Measurements from ENCODE around the gene KPNA1. TPM values are rescaled to one million over a fixed set of nuclear protein-coding genes. Genes with fewer than 3 reads are reported as not detected.

Gene KPNA1
- polyA plus RNA-seq, 3 donors = 18.0 to 41.2 (median 38.5) TPM

DNA sequence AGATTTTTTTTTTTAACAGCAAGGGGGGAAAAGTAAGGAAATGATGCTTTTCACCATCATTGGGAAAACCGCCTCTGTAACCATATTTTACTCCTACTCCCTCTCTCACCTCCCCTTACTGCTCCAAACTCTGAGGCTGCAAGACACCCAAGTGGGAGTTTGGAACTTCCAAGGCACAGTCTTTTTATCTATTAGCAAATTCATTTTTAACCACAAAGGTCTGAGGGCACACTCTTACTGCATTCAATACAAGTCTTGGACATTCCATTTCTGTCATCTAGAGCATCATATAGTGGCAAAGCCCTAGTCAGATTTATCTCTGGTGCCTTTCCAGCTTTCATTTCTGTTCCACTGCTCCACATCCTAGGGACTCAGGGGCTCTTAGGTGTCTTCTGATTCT is 117.5 kb downstream of the KPNA1 start:
- intact Hi-C loops (cut with micrococcal nuclease) = no loop called here
- H3K4me2 ChIP-seq (replicated peaks; ENCODE audit: extremely low read depth, low read length, poor library complexity, severe bottlenecking) = no peak overlapping the region
- no peak overlapping the region for H3K4me3 Mint-ChIP-seq

DNA sequence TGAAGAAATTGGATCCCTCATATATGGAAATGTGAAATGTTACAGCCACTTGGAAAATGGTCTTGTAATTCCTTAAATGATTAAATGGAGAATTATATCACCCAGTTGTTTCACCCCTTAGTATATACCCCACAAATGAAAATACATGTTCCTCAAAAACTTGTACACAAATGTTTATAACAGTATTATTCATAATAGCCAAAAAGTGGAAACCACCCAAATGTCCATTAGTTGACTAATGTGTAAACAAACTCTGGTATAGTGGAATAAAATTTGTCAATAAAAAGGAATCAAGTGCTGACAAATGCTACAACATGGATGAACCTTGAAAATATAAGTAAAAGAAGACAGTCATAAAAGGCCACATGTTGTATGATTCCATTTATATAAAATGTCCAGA is 118.2 kb downstream of the KPNA1 start:
- Histone ChIP-seq H3K4me1 (ENCODE audit: control insufficient read depth in 1 of 2, insufficient read depth in 2 of 2, low read length in 2 of 2) (peaks cover 0 to 4% of the 10 kb centered on the region in 2 donors), H3K27me3 (ENCODE audit: control insufficient read depth in 2 of 2, insufficient read depth in 2 of 2, low read length in 2 of 2) (no peaks in the 10 kb centered on the region), H3K4me2 (replicated peaks; ENCODE audit: extremely low read depth, low read length, poor library complexity, severe bottlenecking) (no peak overlapping the region), H3K79me2 (ENCODE audit: insufficient read depth, low read length) (no peaks in the 10 kb centered on the region), H3K9me3 (replicated peaks in 1 of 2; ENCODE audit: control insufficient read depth in 1 of 2, insufficient read depth in 1 of 2, low read length in 2 of 2) (no peaks in the 10 kb centered on the region), H4K20me1 (ENCODE audit: insufficient read depth, low read length) (no peaks in the 10 kb centered on the region), H3K36me3 (replicated peaks in 1 of 2; ENCODE audit: control insufficient read depth in 1 of 2, insufficient read depth in 2 of 2, low read length in 2 of 2) (no peaks in the 10 kb centered on the region), H2AFZ (ENCODE audit: insufficient read depth, low read depth, low read length, poor library complexity, severe bottlenecking) (no peak overlapping the region), H3K4me3 (replicated peaks in 1 of 3; ENCODE audit: low read depth in 2 of 3, low read length in 3 of 3) (no peak overlapping the region), H3K27ac (ENCODE audit: low read depth in 1 of 2, low read length in 2 of 2) (no peak overlapping the region), H3K9ac (ENCODE audit: insufficient read depth, low read length, poor library complexity, severe bottlenecking) (no peak overlapping the region)
- Mint-ChIP-seq H3K4me1 (peaks cover 10% of the 10 kb centered on the region), H3K27me3 (ENCODE audit: low read depth in 3 of 3) (no peaks in the 10 kb centered on the region), H3K27ac (no peak overlapping the region), H3K9me3 (peaks cover 0 to 4% (median 0%) of the 10 kb centered on the region in 7 donors), H3K36me3 (no peaks in the 10 kb centered on the region), H3K4me3 (no peak overlapping the region)
- no peak for DNase-seq
- TF ChIP-seq, protein P1, sequence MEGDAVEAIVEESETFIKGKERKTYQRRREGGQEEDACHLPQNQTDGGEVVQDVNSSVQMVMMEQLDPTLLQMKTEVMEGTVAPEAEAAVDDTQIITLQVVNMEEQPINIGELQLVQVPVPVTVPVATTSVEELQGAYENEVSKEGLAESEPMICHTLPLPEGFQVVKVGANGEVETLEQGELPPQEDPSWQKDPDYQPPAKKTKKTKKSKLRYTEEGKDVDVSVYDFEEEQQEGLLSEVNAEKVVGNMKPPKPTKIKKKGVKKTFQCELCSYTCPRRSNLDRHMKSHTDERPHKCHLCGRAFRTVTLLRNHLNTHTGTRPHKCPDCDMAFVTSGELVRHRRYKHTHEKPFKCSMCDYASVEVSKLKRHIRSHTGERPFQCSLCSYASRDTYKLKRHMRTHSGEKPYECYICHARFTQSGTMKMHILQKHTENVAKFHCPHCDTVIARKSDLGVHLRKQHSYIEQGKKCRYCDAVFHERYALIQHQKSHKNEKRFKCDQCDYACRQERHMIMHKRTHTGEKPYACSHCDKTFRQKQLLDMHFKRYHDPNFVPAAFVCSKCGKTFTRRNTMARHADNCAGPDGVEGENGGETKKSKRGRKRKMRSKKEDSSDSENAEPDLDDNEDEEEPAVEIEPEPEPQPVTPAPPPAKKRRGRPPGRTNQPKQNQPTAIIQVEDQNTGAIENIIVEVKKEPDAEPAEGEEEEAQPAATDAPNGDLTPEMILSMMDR (IDR thresholded peaks at IDR 0.05) = no peak
- intact Hi-C loops (cut with micrococcal nuclease) = no loop called here

More for the DNA sequence above, 117.5 kb downstream of the KPNA1 start:
- H3K9ac ChIP-seq (ENCODE audit: insufficient read depth, low read length, poor library complexity, severe bottlenecking) = no peak overlapping the region
- TF ChIP-seq, protein P1 (IDR thresholded peaks at IDR 0.05) = no peak
- no peak overlapping the region for H3K4me3 ChIP-seq (replicated peaks in 1 of 3; ENCODE audit: low read depth in 2 of 3, low read length in 3 of 3)
- Mint-ChIP-seq H3K36me3 (no peaks in the 10 kb centered on the region), H3K27me3 (ENCODE audit: low read depth in 3 of 3) (no peaks in the 10 kb centered on the region), H3K9me3 (peaks cover 0 to 4% (median 0%) of the 10 kb centered on the region in 7 donors), H3K4me1 (peaks cover 10% of the 10 kb centered on the region), H3K27ac (no peak overlapping the region)
- H3K9me3 ChIP-seq (replicated peaks in 1 of 2; ENCODE audit: control insufficient read depth in 1 of 2, insufficient read depth in 1 of 2, low read length in 2 of 2) = no peaks in the 10 kb centered on the region
- H3K36me3 ChIP-seq (replicated peaks in 1 of 2; ENCODE audit: control insufficient read depth in 1 of 2, insufficient read depth in 2 of 2, low read length in 2 of 2) = no peaks in the 10 kb centered on the region
- H3K27ac ChIP-seq (ENCODE audit: low read depth in 1 of 2, low read length in 2 of 2) = no peak overlapping the region
- no peak overlapping the region for H2AFZ ChIP-seq (ENCODE audit: insufficient read depth, low read depth, low read length, poor library complexity, severe bottlenecking)
- H3K4me1 ChIP-seq (ENCODE audit: control insufficient read depth in 1 of 2, insufficient read depth in 2 of 2, low read length in 2 of 2) = peaks cover 0 to 4% of the 10 kb centered on the region in 2 donors
- no peaks in the 10 kb centered on the region for H4K20me1 ChIP-seq (ENCODE audit: insufficient read depth, low read length)
- no peaks in the 10 kb centered on the region for H3K27me3 ChIP-seq (ENCODE audit: control insufficient read depth in 2 of 2, insufficient read depth in 2 of 2, low read length in 2 of 2)
- H3K79me2 ChIP-seq (ENCODE audit: insufficient read depth, low read length) = no peaks in the 10 kb centered on the region
- DNase-seq = no peak
- no CpG with 5 or more reads among the region's 1 CpG for WGBS (ENCODE audit: insufficient coverage)
